ENCODE measurements around the gene RBM20. TPM values are rescaled to one million over a fixed set of nuclear protein-coding genes. Genes with fewer than 3 reads are reported as not detected.

The RBM20 gene
- polyA plus RNA-seq, 2 of the 4 experiments (the other 2 are of a cell fraction) = 1.5 to 1.8 TPM

DNA sequence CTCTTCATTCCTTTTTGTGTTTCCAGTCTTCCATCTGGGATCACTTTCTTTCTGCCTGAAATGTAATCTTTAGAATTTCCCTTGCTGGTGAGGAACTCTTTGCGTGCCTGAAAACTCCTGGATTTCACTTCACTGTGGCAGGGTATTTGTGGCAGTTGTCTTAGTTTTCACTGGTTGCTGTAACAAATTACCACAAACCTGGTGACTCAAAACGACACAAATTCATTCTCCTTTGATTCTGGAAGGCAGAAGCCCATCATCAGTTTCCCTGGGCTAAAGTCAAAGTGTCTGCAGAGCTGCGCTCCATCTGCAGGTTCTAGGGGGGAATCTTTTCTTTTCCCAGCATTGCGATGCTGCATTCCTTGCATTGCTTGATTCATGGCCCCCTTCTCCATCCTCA lies 109.3 kb downstream of the RBM20 start:
- no peak for ATAC-seq
- TF ChIP-seq RARB (CRISPR knock-in tag; IDR thresholded peaks at IDR 0.05) (no peak), HOXB13 (CRISPR knock-in tag; IDR thresholded peaks at IDR 0.05; ENCODE audit: low read depth) (no peak), NR3C1 (IDR thresholded peaks at IDR 0.05) (no peak), CBX2 (IDR thresholded peaks at IDR 0.05; ENCODE audit: borderline replicate concordance, low read depth) (no peak), JUNB (IDR thresholded peaks at IDR 0.05) (no peak), ZFP36 (IDR thresholded peaks at IDR 0.05; ENCODE audit: borderline replicate concordance, partially characterized antibody) (no peak), CEBPB (IDR thresholded peaks at IDR 0.05) (no peak), HOXA7 (CRISPR knock-in tag; IDR thresholded peaks at IDR 0.05) (no peak), GATA3 (IDR thresholded peaks at IDR 0.05; ENCODE audit: borderline replicate concordance) (no peak), TP53 (CRISPR knock-in tag; IDR thresholded peaks at IDR 0.05) (no peak), EHMT2 (IDR thresholded peaks at IDR 0.05; ENCODE audit: low read depth) (no peak), JUN (IDR thresholded peaks at IDR 0.05) (no peak), MAFK (IDR thresholded peaks at IDR 0.05; ENCODE audit: partially characterized antibody) (no peak), FOSL2 (IDR thresholded peaks at IDR 0.05) (no peak), FOSL2 (CRISPR knock-in tag; IDR thresholded peaks at IDR 0.05) (no peak)
- TF ChIP-seq, protein P1, sequence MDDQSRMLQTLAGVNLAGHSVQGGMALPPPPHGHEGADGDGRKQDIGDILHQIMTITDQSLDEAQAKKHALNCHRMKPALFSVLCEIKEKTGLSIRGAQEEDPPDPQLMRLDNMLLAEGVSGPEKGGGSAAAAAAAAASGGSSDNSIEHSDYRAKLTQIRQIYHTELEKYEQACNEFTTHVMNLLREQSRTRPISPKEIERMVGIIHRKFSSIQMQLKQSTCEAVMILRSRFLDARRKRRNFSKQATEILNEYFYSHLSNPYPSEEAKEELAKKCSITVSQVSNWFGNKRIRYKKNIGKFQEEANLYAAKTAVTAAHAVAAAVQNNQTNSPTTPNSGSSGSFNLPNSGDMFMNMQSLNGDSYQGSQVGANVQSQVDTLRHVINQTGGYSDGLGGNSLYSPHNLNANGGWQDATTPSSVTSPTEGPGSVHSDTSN (IDR thresholded peaks at IDR 0.05) = no peak
- TF ChIP-seq, protein P2, sequence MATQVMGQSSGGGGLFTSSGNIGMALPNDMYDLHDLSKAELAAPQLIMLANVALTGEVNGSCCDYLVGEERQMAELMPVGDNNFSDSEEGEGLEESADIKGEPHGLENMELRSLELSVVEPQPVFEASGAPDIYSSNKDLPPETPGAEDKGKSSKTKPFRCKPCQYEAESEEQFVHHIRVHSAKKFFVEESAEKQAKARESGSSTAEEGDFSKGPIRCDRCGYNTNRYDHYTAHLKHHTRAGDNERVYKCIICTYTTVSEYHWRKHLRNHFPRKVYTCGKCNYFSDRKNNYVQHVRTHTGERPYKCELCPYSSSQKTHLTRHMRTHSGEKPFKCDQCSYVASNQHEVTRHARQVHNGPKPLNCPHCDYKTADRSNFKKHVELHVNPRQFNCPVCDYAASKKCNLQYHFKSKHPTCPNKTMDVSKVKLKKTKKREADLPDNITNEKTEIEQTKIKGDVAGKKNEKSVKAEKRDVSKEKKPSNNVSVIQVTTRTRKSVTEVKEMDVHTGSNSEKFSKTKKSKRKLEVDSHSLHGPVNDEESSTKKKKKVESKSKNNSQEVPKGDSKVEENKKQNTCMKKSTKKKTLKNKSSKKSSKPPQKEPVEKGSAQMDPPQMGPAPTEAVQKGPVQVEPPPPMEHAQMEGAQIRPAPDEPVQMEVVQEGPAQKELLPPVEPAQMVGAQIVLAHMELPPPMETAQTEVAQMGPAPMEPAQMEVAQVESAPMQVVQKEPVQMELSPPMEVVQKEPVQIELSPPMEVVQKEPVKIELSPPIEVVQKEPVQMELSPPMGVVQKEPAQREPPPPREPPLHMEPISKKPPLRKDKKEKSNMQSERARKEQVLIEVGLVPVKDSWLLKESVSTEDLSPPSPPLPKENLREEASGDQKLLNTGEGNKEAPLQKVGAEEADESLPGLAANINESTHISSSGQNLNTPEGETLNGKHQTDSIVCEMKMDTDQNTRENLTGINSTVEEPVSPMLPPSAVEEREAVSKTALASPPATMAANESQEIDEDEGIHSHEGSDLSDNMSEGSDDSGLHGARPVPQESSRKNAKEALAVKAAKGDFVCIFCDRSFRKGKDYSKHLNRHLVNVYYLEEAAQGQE (IDR thresholded peaks at IDR 0.05) = no peak
- TF ChIP-seq, protein P3, sequence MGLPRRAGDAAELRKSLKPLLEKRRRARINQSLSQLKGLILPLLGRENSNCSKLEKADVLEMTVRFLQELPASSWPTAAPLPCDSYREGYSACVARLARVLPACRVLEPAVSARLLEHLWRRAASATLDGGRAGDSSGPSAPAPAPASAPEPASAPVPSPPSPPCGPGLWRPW (IDR thresholded peaks at IDR 0.05) = no peak
- TF ChIP-seq, protein P4, sequence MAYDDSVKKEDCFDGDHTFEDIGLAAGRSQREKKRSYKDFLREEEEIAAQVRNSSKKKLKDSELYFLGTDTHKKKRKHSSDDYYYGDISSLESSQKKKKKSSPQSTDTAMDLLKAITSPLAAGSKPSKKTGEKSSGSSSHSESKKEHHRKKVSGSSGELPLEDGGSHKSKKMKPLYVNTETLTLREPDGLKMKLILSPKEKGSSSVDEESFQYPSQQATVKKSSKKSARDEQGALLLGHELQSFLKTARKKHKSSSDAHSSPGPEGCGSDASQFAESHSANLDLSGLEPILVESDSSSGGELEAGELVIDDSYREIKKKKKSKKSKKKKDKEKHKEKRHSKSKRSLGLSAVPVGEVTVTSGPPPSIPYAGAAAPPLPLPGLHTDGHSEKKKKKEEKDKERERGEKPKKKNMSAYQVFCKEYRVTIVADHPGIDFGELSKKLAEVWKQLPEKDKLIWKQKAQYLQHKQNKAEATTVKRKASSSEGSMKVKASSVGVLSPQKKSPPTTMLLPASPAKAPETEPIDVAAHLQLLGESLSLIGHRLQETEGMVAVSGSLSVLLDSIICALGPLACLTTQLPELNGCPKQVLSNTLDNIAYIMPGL (CRISPR knock-in tag; IDR thresholded peaks at IDR 0.05; ENCODE audit: borderline replicate concordance) = no peak
- H3K4me3 ChIP-seq = no peak overlapping the region
- FAIRE-seq = no peak
- WGBS (ENCODE audit: missing lambda C conversion rate) = 70% methylated on average over 4 of the region's 4 CpGs
- no peak overlapping the region for H3K4me2 ChIP-seq
- no peak for DNase-seq (ENCODE audit: low read depth in 1 of 2, low spot score in 1 of 2)
- CTCF ChIA-PET = no interaction called here
- no peaks in the 10 kb centered on the region for H3K4me1 ChIP-seq
- H3K9me3 ChIP-seq = peaks cover 6% of the 10 kb centered on the region; the same call in 1 of the 3 replicates
- no peak overlapping the region for H3K27ac ChIP-seq
- POLR2A ChIA-PET = no interaction called here

DNA sequence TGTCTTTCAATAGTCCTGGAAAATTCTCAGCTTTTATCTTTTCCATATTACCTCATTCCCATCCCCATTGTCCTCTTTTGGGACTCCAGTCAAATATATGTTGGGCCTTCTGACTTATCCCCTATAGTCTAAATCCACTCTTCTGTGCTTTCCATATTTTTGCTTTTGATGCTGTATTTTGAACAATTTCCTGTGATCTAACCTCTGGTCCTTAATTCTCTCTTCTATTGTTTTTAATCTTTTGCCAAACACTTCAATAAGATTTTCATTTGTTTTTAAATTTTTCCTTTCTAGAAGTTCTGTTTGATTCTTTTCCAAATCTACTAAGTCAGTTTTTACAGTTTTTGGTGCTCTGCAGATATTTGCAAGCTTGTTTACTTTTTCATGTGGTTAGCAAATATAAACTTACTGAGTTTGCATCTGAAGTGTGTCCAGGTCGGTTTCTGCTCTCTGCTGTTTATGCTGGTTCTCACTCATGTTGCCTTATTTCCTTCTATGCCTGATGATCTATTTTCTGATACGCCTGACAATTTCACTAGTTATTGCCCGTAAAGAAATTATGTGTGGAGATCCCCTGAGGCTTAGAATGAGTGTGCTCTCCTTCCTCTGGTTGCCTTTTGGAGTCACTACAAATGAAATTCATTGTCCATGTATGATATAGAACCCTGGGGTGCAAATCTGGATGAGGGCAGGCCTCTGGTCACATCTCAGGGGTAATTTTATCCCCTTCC lies 110.4 kb downstream of the RBM20 start:
- ChIA-PET CTCF (interaction anchor here (1.5 kb wide), 1 partner anchor 48 kb away, joined by 4 read pairs; no protein-coding TSS in a partner anchor), POLR2A (no interaction called here)
- no peak for ATAC-seq
- Histone ChIP-seq H3K4me2 (no peak overlapping the region), H3K27ac (no peak overlapping the region), H3K9me3 (0 out of 3 replicates have a peak, but pooled peaks cover under 1% of the 10 kb centered on the region), H3K4me3 (no peak overlapping the region), H3K4me1 (no peaks in the 10 kb centered on the region)
- WGBS (ENCODE audit: missing lambda C conversion rate) = 68% methylated on average over 3 of the region's 3 CpGs
- no peak for FAIRE-seq
- DNase-seq (ENCODE audit: low read depth in 1 of 2, low spot score in 1 of 2) = no peak
- no peak for TF ChIP-seq FOXS1 (CRISPR knock-in tag; IDR thresholded peaks at IDR 0.05)
- TF ChIP-seq NFE2L2 (conservative IDR thresholded peaks at IDR 0.05; ENCODE audit: low read length) = no peak
- TF ChIP-seq, protein P5, sequence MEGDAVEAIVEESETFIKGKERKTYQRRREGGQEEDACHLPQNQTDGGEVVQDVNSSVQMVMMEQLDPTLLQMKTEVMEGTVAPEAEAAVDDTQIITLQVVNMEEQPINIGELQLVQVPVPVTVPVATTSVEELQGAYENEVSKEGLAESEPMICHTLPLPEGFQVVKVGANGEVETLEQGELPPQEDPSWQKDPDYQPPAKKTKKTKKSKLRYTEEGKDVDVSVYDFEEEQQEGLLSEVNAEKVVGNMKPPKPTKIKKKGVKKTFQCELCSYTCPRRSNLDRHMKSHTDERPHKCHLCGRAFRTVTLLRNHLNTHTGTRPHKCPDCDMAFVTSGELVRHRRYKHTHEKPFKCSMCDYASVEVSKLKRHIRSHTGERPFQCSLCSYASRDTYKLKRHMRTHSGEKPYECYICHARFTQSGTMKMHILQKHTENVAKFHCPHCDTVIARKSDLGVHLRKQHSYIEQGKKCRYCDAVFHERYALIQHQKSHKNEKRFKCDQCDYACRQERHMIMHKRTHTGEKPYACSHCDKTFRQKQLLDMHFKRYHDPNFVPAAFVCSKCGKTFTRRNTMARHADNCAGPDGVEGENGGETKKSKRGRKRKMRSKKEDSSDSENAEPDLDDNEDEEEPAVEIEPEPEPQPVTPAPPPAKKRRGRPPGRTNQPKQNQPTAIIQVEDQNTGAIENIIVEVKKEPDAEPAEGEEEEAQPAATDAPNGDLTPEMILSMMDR (IDR thresholded peaks at IDR 0.05) = no peak
- TF ChIP-seq SMC3 (IDR thresholded peaks at IDR 0.05) = no peak
- no peak for TF ChIP-seq CBX2 (IDR thresholded peaks at IDR 0.05; ENCODE audit: borderline replicate concordance, low read depth)
- no peak for TF ChIP-seq RARB (CRISPR knock-in tag; IDR thresholded peaks at IDR 0.05)
- TF ChIP-seq, protein P1 (IDR thresholded peaks at IDR 0.05) = no peak
- TF ChIP-seq, protein P4 (CRISPR knock-in tag; IDR thresholded peaks at IDR 0.05; ENCODE audit: borderline replicate concordance) = no peak
- no peak for TF ChIP-seq KDM5A (IDR thresholded peaks at IDR 0.05)
- TF ChIP-seq RCOR1 (IDR thresholded peaks at IDR 0.05; ENCODE audit: low read depth, low read length) = no peak

Measured in A549 (cell line).